Loucy (cell line): Measurements from ENCODE around the gene FOXK1.

Experiments
- EZH2phosphoT487 ChIP-seq: fragments of 200-600 bp; IDR thresholded peaks from 2 replicates; pipeline ENCODE4 v1.6.1; 2018; ENCODE audit warnings: antibody characterized with exemption, mild to moderate bottlenecking, moderate library complexity, borderline replicate concordance
- TF ChIP-seq, protein P1 (sequence below): fragments of 200-600 bp; sonication (generic); conservative IDR thresholded peaks from 2 replicates; pipeline ENCODE4 v1.5.1; 2014; ENCODE audit warnings: mild to moderate bottlenecking, antibody characterized with exemption, low read length

DNA sequence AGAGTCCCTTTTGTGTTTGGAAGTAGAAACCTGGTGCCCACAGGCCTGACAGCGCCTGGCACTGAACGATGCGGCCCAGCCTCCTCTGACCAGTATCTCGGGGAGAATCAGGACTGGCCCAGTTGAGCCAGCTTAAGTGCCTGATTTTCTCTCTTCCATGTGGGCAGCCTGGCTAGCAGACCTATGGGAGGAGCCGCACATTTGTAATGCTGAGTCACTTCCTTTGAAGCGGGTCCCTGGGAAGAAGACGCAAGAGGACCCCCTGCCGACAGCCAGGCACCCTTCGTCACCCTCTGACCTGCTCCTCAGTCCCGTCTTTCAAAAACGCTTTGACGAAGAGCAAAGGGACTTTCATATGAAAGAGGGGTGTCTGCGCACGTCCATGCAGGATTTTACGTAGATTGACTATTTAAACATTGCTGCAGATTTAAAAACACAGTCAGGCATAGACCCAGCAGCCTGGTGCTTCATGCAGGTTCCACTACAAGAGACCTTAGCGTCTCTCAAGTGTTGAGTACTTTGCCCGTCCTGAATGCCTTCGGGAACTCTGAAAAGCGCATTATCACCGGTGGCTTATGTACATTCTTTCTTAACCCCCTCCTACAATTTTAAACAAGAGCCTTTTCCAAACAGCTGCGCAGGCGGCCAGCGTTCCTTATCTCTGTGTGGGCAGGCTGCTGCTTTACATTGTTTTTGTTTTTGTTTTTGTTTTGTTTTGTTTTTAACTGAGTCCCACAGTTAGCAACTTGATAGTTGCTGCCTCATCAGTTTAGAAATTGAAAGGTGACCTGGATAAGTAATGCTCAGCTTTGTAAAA, 56.8 kb downstream of the FOXK1 start:
- TF ChIP-seq, protein P1, sequence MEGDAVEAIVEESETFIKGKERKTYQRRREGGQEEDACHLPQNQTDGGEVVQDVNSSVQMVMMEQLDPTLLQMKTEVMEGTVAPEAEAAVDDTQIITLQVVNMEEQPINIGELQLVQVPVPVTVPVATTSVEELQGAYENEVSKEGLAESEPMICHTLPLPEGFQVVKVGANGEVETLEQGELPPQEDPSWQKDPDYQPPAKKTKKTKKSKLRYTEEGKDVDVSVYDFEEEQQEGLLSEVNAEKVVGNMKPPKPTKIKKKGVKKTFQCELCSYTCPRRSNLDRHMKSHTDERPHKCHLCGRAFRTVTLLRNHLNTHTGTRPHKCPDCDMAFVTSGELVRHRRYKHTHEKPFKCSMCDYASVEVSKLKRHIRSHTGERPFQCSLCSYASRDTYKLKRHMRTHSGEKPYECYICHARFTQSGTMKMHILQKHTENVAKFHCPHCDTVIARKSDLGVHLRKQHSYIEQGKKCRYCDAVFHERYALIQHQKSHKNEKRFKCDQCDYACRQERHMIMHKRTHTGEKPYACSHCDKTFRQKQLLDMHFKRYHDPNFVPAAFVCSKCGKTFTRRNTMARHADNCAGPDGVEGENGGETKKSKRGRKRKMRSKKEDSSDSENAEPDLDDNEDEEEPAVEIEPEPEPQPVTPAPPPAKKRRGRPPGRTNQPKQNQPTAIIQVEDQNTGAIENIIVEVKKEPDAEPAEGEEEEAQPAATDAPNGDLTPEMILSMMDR, result no peak
- TF ChIP-seq EZH2phosphoT487, result no peak
